HL-60 (cell line): ENCODE data around the gene SREBF1.

Experiments used
- DNase-seq, 2 experiments: peaks; one replicate each; pipeline ENCODE4 v3.0.0-alpha.2; 2010 to 2020; ENCODE audit warnings: low read depth in 1 of 2, low spot score in 1 of 2
- H3K27ac ChIP-seq: fragments of 250-450 bp; sonication (Bioruptor Pico); replicated peaks from 2 replicates; pipeline ENCODE4 v1.5.1; 2020; ENCODE audit warnings: mild to moderate bottlenecking, moderate library complexity
- H3K27me3 ChIP-seq: fragments of 250-450 bp; sonication (Bioruptor Pico); 2 replicates; pipeline ENCODE4 v1.5.1; 2021; ENCODE audit warnings: mild to moderate bottlenecking, moderate library complexity; ENCODE audit not compliant: insufficient read depth, poor library complexity, severe bottlenecking
- H3K4me3 ChIP-seq: replicated peaks from 2 replicates; pipeline ENCODE4 v1.5.1; 2011; ENCODE audit warnings: mild to moderate bottlenecking, control low read depth, low read length; ENCODE audit not compliant: insufficient read depth
- CTCF ChIP-seq: IDR thresholded peaks from one replicate; pipeline ENCODE4 v1.5.1; 2011; ENCODE audit warnings: low read length, control low read depth, inconsistent platforms; ENCODE audit not compliant: insufficient read depth
- GABPA ChIP-seq: IDR thresholded peaks from 2 replicates; pipeline ENCODE4 v1.6.1; 2012; ENCODE audit warnings: low read depth
- POLR2AphosphoS5 ChIP-seq: IDR thresholded peaks from 2 replicates; pipeline ENCODE4 v1.6.1; 2012; ENCODE audit warnings: low read depth
- REST ChIP-seq: IDR thresholded peaks from 2 replicates; pipeline ENCODE4 v1.6.1; 2012; ENCODE audit warnings: low read depth; ENCODE audit not compliant: insufficient replicate concordance
- SPI1 ChIP-seq: IDR thresholded peaks from 2 replicates; pipeline ENCODE4 v1.6.1; 2012; ENCODE audit warnings: low read depth, mild to moderate bottlenecking, borderline replicate concordance

SREBF1 gene

DNA sequence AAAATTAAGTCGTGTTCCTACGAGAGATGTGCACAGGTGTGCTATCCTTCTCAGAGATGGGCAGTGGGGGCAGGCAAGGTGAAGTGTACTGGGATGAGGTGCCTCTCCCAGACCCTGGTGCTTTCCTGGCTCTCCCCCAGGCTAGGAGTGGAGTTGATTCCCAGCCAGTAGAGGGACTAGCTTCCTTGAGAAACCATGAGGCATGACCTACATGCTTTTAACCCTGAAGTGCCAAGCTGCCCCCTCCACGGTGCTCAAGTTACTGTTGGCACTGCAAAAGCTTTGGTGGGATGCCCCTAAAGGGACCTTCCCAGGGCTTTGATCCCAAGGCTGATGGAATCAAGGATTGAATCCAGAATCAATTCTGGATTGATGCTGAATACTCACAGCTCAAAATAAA lies 47.0 kb upstream of the SREBF1 start:
- DNase-seq, result no peak
- Histone ChIP-seq H3K27me3 (no peaks in the 10 kb centered on the region), H3K27ac (no peak overlapping the region), H3K4me3 (no peak overlapping the region)
- TF ChIP-seq SPI1 (no peak), POLR2AphosphoS5 (no peak), GABPA (no peak), CTCF (no peak), REST (no peak)

- DNase-seq, result no peak
- no peak overlapping the region for H3K27ac ChIP-seq
- no peaks in the 10 kb centered on the region for H3K27me3 ChIP-seq
- TF ChIP-seq SPI1 (no peak), GABPA (no peak), CTCF (no peak), POLR2AphosphoS5 (no peak), REST (no peak)
- no peak overlapping the region for H3K4me3 ChIP-seq
Measured at GRCh38 chr17:17882082-17882581, 45.3 kb upstream of the SREBF1 start.

GRCh38 chr17:17880577-17881196 lies 43.9 kb upstream of the SREBF1 start:
- Histone ChIP-seq H3K27me3 (no peaks in the 10 kb centered on the region), H3K27ac (no peak overlapping the region), H3K4me3 (no peak overlapping the region)
- no peak for DNase-seq
- TF ChIP-seq SPI1 (no peak), POLR2AphosphoS5 (no peak), REST (no peak), GABPA (no peak), CTCF (no peak)
